Muscle of leg (tissue), 11 donors: ENCODE data around the gene SLC9A7. TPM values are rescaled to one million over a fixed set of nuclear protein-coding genes. Genes with fewer than 3 reads are reported as not detected.

Experiments used
- DNase-seq: peaks from one replicate; pipeline ENCODE4 v3.0.0; 2013
- H3K27ac ChIP-seq: one replicate; pipeline ENCODE4 v1.5.1; 2013; ENCODE audit warnings: mild to moderate bottlenecking, low read length, control low read depth
- H3K27me3 ChIP-seq: one replicate; pipeline ENCODE4 v1.6.1; 2013; ENCODE audit warnings: low read length; ENCODE audit not compliant: control insufficient read depth, insufficient read depth
- H3K36me3 ChIP-seq: one replicate; pipeline ENCODE4 v1.6.1; 2013; ENCODE audit warnings: low read length; ENCODE audit not compliant: control insufficient read depth, insufficient read depth
- H3K4me1 ChIP-seq: one replicate; pipeline ENCODE4 v1.6.1; 2013; ENCODE audit warnings: low read length; ENCODE audit not compliant: control insufficient read depth, insufficient read depth
- H3K4me3 ChIP-seq: one replicate; pipeline ENCODE4 v1.5.1; 2013; ENCODE audit warnings: low read length, control low read depth
- H3K9me3 ChIP-seq: replicated peaks from 2 replicates; pipeline ENCODE4 v1.6.1; 2013; ENCODE audit warnings: low read depth, low read length; ENCODE audit not compliant: control insufficient read depth
- WGBS: methylation state at CpG from one replicate; pipeline ENCODE4 v1.1.5; 2013; ENCODE audit warnings: missing lambda C conversion rate; ENCODE audit not compliant: insufficient coverage; 5-methylcytosine and 5-hydroxymethylcytosine counted together
- polyA plus RNA-seq, 8 donors: library from polyadenylated mRNA; unstranded; fragments of 120-200 nt; gene quantifications; one replicate each; pipeline versions ENCODE4 v1.2.1 to v1.2.3, GENCODE V29; 2013; ENCODE audit warnings: inconsistent platforms in 1 of 8, low replicate concordance in 1 of 8; ENCODE audit not compliant: insufficient read length in 8 of 8, insufficient read depth in 1 of 8
- total RNA-seq: library from RNA; stranded (reverse); fragments of 120-200 nt; gene quantifications from one replicate; pipeline ENCODE4 v1.2.4, GENCODE V29; 2013

Gene SLC9A7
- total and polyA plus RNA-seq, 9 donors: 5.4 to 12.3 (median 6.7) TPM

DNA sequence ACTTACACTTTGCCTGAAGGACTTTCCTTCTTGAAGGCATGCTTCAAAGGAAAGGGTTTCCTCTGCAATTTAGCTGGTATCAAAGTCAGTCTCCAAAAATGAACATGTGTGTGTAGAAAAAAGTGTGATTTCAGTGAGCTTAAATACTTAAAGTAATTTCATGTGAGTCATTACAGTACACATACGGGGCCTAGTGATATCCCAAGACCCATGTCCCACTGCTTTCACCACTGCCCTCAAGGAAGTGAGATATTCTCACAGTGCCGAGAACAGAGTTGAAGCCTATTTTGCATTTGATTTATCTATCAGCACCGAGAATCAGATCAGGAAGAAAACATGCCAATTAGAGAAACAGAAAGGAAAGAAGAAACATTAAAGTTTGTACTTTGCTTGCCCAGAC is 124.3 kb downstream of the SLC9A7 start:
- WGBS: no CpG with 5 or more reads among the region's 3 CpGs
- H3K36me3 ChIP-seq: no peaks in the 10 kb centered on the region
- H3K4me3 ChIP-seq: no peak overlapping the region
- no peak for DNase-seq
- H3K27me3 ChIP-seq: peaks cover 16% of the 10 kb centered on the region
- peaks cover 5% of the 10 kb centered on the region for H3K4me1 ChIP-seq
- H3K9me3 ChIP-seq: no peaks in the 10 kb centered on the region
- H3K27ac ChIP-seq: no peak overlapping the region

DNA sequence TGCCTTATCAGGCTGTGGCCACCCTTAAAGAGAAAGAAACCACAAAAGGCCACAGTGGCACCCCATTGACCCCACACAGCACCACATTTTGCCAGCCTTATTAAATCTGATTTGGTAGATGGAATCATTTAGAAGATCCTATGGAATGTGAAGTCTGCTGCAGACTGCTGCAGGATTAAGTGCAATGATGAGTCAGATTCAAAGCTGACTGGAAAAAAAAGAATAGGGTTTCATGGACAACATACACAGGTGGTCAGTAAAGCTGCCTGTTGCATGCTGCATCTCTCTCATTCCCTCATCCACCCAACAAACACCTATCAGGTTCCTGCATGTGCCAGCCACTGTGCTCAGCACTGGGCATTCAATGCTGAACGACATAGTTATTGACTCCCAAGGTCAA is 128.8 kb downstream of the SLC9A7 start:
- Histone ChIP-seq H3K4me3 (no peak overlapping the region), H3K36me3 (no peaks in the 10 kb centered on the region), H3K27me3 (peaks cover 27% of the 10 kb centered on the region), H3K4me1 (peaks cover 23% of the 10 kb centered on the region), H3K27ac (no peak overlapping the region), H3K9me3 (no peaks in the 10 kb centered on the region)
- DNase-seq: no peak
- WGBS: 56% methylated on average over 1 of the region's 1 CpG

DNA sequence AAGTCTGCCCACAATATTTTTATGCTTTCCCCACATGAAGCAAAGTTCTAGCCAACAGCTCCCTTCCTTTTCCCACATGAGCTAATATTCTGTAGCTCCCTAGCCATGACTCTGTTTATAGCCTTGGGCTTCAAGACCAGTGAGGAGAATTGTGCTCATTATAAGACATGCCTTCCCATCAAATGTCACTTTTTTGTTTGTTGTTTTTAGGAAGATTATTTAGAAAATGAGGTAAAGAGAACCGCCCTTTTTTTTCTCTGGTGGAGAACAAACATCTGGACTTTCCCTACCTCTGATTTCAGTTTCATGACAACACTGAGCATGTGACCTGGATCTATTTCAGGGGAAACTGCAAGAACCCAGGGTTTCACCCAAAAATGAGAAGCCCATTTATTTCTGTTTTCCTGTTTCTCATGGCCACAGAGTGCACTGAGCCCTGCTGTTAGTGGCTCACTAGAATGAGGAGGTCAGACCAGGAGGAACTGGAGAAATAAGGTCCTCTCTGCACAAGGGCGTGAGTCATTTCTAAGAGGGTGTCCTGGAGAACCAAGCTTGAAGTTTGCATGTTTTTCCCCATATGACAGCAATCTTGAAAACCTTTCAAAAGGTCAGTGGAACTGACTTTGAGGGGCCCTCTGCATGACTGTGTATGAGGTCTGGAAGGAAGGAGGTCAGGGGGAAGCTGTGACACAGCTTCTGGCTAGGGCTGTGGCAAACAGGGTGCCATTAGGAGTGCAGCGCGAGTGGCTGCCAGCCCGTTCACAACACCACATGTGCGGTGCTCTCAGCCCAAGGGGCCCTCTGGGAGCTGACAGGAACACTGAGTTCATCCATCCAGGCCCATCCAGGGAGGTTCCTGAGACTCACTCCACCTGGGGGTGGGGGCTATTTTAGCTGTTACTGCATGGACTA is 130.2 kb downstream of the SLC9A7 start:
- peak; percentile 68 for DNase-seq
- peak overlapping the region; percentile 33 for H3K27ac ChIP-seq
- WGBS: 50% methylated on average over 3 of the region's 6 CpGs
- H3K4me1 ChIP-seq: peaks cover 23% of the 10 kb centered on the region
- H3K9me3 ChIP-seq: no peaks in the 10 kb centered on the region
- peaks cover 27% of the 10 kb centered on the region for H3K27me3 ChIP-seq
- H3K36me3 ChIP-seq: no peaks in the 10 kb centered on the region
- no peak overlapping the region for H3K4me3 ChIP-seq

DNA sequence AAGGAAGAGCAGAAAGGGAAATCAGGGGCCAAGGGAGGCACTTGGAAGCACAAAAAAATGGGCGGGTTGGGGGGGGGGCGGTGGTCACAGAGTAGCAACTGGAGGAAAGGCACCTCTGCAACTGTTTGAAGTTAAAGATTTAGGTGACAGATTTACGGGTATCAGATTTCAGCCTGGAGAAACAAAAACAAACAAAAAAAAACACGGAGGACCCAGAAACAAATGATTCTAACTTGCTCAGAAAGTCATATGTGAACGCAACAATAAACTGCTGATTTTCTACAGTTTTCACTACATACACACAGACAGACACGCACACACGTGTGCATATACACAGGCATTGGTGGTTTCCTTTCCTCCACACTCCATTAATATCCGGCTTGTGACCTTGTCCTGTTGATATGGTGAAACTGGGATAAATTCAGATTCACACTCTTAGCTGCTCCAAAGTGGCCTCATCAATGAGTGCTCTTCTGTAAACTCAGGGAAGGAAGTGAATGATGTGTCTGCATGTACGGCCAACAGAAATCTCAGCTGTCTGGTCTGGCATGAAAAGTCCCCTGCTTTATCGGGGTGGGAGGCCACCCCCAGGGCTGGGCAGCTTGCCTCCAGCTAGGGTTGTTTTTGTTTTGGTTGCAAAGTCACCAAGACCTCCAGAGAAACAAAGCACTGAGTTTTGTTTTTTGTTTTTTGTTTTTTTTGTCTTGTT is 131.1 kb downstream of the SLC9A7 start:
- peaks cover 23% of the 10 kb centered on the region for H3K4me1 ChIP-seq
- H3K9me3 ChIP-seq: no peaks in the 10 kb centered on the region
- H3K36me3 ChIP-seq: no peaks in the 10 kb centered on the region
- H3K27me3 ChIP-seq: peaks cover 30% of the 10 kb centered on the region
- peak; percentile 49 for DNase-seq
- H3K27ac ChIP-seq: peak overlapping the region; percentile 23
- H3K4me3 ChIP-seq: no peak overlapping the region
- WGBS: 33% methylated on average over 4 of the region's 10 CpGs

DNA sequence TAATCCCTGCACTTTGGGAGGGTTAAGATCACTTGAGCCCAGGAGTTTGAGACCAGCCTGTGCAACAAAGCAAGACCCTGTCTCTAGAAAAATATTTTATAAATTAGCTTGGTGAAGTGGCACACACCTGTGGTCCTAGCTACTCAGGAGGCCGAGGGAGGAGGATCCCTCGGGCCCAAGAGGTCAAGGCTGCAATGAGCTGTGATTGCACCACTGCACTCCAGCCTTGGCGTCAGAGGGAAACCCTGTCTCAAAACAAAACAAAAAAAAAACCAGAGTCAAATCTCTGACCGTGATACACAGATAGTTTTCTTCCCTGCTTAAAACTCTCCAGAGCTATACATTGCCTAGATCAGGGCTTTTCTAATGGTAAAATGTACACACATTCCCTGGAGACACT is 131.9 kb downstream of the SLC9A7 start:
- H3K27ac ChIP-seq: peak overlapping the region; percentile 24
- H3K4me1 ChIP-seq: peaks cover 23% of the 10 kb centered on the region
- H3K36me3 ChIP-seq: no peaks in the 10 kb centered on the region
- no peak overlapping the region for H3K4me3 ChIP-seq
- peaks cover 30% of the 10 kb centered on the region for H3K27me3 ChIP-seq
- 40% methylated on average over 1 of the region's 4 CpGs for WGBS
- no peaks in the 10 kb centered on the region for H3K9me3 ChIP-seq
- DNase-seq: no peak

DNA sequence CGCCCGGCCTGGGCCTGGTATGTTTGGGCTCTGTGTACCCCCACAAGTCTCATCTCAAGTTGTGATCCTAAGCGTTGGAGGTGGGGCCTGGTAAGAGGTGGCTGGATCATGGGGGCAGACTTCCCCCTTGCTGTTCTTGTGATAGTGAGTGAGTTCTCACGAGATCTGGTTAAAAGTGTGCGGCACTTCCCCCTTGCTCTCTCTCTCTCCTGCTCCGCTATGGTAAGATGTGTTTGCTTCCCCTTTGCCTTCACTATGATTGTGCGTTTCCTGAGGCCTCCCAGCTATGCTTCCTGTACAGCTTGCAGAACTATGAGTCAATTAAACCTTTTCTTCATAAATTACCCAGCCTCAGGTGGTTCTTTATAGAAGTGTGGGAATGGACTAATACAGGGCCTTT is 132.4 kb downstream of the SLC9A7 start:
- peak; percentile 51 for DNase-seq
- Histone ChIP-seq H3K27me3 (peaks cover 28% of the 10 kb centered on the region), H3K36me3 (no peaks in the 10 kb centered on the region), H3K27ac (no peak overlapping the region), H3K4me1 (peaks cover 23% of the 10 kb centered on the region), H3K9me3 (no peaks in the 10 kb centered on the region), H3K4me3 (no peak overlapping the region)
- WGBS: no CpG with 5 or more reads among the region's 7 CpGs

- no peak for DNase-seq
- H3K27me3 ChIP-seq: peaks cover 20% of the 10 kb centered on the region
- WGBS: 78% methylated on average over 4 of the region's 6 CpGs
- H3K36me3 ChIP-seq: no peaks in the 10 kb centered on the region
- no peaks in the 10 kb centered on the region for H3K9me3 ChIP-seq
- peaks cover 18% of the 10 kb centered on the region for H3K4me1 ChIP-seq
- H3K27ac ChIP-seq: no peak overlapping the region
- H3K4me3 ChIP-seq: no peak overlapping the region
These were observed 134.7 kb downstream of the SLC9A7 start for GRCh38 chrX:46624090-46624786.

DNA sequence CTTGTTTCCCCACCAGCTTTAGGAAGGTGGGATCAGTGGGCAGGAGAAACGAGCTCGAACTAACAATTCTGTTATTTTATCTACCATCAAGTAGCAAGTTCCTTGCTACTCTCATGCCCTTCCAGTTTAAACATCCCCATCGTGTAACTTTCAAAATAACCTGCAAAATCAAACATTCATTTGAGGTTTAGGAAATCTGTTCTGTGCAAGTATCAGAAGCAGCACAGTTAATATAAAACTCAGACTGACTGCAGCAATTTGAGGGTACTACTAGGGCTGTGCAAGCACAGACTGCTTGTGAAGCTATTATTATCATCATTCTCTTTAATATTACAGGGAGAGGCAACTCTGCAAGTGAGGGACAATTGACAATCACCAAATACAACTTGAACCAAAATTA is 137.3 kb downstream of the SLC9A7 start:
- no CpG with 5 or more reads among the region's 3 CpGs for WGBS
- H3K9me3 ChIP-seq: peaks cover 3% of the 10 kb centered on the region
- H3K36me3 ChIP-seq: no peaks in the 10 kb centered on the region
- H3K27ac ChIP-seq: no peak overlapping the region
- H3K27me3 ChIP-seq: peaks cover 12% of the 10 kb centered on the region
- H3K4me1 ChIP-seq: peaks cover 3% of the 10 kb centered on the region
- no peak for DNase-seq
- no peak overlapping the region for H3K4me3 ChIP-seq

DNA sequence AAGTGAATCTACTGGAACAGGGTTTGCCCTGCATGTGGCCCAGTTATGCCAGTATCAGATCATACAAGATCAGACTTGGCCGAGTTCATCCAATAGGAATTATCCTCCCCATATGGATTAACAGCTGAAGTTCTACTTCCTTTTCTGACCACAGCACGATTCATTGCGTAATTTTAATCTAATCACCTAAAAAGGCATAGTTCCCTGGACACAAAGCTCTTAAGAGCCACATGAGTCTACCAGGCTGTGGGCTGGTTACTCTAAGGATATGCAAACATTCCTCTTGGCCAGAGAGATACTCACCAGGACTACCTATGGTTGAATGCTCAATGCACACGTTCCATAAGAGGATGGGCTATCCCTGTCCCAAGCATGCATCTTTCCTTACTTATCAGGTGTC is 138.4 kb downstream of the SLC9A7 start:
- H3K27ac ChIP-seq: no peak overlapping the region
- WGBS: 75% methylated on average over 4 of the region's 4 CpGs
- H3K4me3 ChIP-seq: no peak overlapping the region
- no peaks in the 10 kb centered on the region for H3K36me3 ChIP-seq
- H3K4me1 ChIP-seq: peaks cover 3% of the 10 kb centered on the region
- no peak for DNase-seq
- H3K27me3 ChIP-seq: peaks cover 9% of the 10 kb centered on the region
- peaks cover 3% of the 10 kb centered on the region for H3K9me3 ChIP-seq

- no peak overlapping the region for H3K4me3 ChIP-seq
- H3K36me3 ChIP-seq: no peaks in the 10 kb centered on the region
- H3K27ac ChIP-seq: no peak overlapping the region
- peaks cover 3% of the 10 kb centered on the region for H3K9me3 ChIP-seq
- no peak for DNase-seq
- peaks cover 3% of the 10 kb centered on the region for H3K4me1 ChIP-seq
- peaks cover 9% of the 10 kb centered on the region for H3K27me3 ChIP-seq
These were observed 140.0 kb downstream of the SLC9A7 start for GRCh38 chrX:46618947-46619346.
